HG02885 (cell line): ENCODE measurements around the gene LPAR3.

Experiments used
- ATAC-seq: cut with Tn5 transposase; IDR thresholded peaks from one replicate; pipeline ENCODE4 v1.9.1; 2021; ENCODE audit warnings: mild to moderate bottlenecking; ENCODE audit not compliant: unreplicated experiment, poor library complexity

LPAR3 gene

DNA sequence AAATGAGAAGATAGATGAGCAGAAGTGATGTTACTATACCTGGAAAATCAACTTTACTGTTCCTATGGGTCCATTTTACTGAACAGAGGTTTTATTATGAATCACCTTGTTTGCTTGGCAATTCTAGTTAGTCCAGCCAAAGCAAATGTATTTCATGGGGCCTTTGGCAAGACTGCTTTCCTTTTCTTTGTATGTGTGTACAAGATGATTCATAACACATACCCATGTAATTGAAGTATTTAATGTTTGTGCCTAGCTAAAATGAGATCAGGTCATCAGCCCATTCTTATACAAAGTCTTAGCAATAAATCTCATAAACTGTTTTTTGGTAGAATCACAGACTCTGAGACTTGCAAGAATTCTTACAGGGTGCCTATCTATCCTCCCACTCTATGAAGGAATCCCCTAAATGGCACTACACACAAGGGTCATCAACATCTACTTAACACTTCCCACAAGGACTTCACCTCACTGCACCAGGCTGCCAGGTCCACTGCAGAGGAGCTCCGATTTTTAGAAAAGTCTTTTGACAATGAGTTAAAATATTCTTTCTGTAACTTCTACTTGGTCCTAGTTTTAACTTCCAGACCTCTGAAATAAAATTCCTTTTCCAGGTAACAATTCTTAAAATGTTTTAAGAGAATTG is 58.5 kb downstream of the LPAR3 start:
- no peak for ATAC-seq

DNA sequence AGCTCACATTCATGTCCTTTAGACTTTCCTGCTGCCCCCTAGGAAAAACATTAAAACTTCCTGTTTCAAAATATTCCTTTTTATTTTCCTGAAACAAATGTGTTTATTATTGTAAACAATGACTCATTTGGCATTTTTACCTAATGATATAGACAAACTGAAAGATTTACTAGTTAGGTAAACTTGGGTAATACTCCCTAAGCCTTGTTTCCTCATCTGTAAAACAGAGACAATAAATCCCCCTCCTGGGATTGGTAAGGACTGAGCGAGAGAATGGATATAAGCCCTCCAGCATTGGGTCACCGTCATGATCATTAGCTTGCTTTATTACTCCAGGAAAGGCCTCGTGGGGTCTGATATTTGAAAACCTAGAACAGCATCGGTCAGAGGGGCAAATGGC is 59.8 kb downstream of the LPAR3 start:
- ATAC-seq, result no peak

GRCh38 chr1:84830136-84830535 is 62.9 kb downstream of the LPAR3 start:
- no peak for ATAC-seq

DNA sequence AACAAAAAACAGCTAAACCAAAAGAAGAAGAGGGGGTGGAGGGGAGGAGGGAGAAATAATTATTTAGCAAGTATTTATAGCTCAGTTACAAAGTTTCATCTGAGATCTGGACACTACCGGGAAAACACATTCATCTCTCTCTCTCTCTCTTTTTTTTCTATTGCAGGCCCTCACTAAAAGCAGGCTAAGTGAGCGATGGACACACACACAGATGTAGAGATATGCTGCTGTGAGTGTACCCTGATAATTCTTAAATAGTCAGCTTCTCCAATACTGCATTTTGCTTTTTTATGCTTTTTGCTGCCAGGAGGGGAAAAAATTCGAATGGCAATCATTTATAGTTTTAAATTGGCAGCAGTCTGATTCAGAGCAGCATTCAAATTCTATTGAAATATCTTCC is 65.0 kb downstream of the LPAR3 start:
- ATAC-seq, result no peak

- no peak for ATAC-seq
Observed at GRCh38 chr1:84827555-84827954, 65.5 kb downstream of the LPAR3 start.

DNA sequence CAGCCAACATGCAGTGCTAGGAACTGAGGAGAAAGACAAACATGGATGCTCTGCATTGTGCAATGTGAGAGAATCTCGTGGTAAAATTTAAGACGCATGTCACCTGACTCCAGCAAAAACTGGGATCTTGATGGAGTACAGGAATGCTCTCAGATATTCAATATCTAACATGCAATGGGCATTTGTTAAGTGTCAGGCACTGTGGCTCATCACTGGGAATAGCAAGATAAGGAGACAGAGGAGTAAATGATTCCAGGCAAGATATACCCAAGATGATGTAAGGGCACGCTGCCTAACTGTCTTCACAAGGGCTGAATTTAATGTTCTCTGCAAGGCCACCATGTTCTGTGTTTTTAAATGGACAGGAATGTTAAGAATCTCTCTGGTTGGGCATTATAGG is 67.8 kb downstream of the LPAR3 start:
- no peak for ATAC-seq

DNA sequence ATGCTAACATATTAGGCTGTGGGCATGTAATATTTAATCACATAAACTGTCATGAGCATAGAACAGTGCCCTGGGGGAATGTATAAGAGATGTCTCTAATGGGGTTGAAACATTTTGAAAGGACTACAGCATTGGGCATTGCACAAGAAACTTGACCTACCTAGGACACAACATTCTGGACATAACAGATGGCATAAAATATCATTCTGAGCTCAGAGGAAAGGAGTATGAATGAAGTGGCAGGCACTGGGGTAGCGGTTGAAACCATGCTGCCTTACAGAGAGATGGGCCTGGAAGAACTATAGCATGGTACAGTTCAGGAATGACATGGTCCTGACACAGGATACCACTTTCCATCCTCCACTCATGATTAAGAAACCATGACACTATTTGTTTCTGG is 69.0 kb downstream of the LPAR3 start:
- no peak for ATAC-seq

DNA sequence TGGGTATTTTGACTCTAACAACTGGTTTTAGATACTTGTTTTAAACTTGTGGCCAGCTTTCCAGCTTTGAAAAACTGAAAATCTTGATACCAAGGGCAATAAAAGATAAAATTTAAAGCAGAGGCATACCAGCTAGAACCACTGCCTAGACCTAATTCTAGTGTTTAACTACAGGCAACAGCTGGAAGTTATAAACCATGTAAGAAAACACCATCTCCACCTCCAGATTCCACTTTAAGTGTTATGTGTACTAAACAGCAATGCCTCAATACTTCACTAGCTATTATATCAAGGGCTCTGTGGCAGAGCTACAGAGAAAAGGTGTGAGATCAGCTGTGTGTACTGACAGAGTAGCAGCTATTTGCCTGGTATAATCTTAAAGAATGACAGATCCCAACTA is 69.5 kb downstream of the LPAR3 start:
- ATAC-seq, result no peak

GRCh38 chr1:84810343-84810742 is 82.7 kb downstream of the LPAR3 start:
- no peak for ATAC-seq

GRCh38 chr1:84809023-84809422 is 84.0 kb downstream of the LPAR3 start:
- ATAC-seq, result no peak

- no peak for ATAC-seq
Observed at GRCh38 chr1:84803604-84804003, 89.4 kb downstream of the LPAR3 start.

DNA sequence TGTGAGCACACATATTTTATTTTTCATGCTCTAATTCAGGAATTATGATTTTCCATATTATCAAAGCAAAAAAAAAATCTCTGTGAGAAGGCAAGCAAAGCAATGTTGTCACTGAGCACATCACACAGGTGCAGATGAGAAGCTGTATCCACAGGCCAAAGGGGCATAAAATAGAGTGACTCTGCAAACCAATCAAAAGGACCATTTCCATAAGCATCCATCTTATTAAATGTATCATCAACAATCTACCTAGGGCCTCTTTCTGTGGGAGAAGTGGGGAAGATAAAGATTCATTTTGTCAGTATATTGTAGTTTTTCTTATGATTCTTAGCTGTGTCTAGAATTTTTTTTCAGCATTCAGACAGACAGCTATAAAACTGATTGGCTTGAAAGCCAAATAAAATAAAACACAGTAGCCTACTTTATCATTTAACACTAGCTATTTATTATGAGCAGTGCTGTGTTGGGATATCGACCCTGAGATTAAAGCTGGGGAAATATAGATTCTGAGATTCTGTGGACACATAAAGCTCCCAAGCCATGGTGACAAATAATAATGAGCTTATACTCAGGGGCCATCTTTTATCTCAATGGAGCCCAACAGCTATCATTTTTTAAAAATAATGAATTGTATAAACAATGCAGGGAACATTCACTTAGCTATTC is 90.3 kb downstream of the LPAR3 start:
- no peak for ATAC-seq

DNA sequence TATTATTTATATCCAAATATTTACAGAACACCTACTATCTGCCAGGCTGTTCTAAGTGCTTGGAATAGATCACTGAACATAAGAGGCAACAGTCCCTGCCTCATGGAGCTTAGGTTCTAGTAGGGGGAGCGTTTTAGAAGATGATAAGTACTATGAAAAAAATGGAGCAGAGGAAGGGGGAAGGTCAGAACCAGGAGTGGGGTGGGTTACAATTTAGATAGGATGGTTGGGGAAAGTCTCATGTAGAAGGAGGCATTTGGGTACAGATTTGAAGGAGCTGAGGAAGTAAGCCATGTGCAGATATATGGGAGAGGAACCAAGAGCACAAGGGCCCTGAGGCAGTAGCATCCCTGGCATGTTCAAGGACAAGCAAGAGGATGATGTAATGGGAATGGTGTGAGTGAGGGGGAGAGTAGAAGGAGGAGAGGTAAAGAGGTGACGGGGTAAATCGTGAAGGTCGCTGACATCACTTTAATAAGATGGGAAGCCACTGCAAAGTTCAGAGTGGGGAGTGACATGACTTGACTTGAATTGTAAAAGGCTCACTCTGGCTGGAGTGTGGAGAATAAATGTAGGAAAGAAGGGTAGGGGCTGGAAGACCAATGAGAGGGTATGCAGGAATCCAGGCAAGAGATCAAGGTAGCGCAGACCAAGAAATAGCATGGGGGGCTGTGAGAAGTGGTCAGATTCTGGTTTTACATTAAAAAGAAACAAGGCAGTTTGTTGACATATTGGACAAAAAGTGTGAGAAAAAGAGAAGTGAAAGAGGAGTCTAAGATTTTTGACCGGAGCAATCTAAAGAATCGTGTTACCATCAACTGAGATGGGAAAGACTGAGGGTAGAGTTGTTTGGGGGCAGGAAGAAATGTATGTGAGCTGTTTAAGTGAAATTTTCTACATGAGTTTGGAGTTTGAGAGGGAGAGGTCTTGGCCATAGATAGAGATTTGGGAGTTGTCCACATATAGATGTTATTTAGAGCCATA is 92.6 kb downstream of the LPAR3 start:
- ATAC-seq, result peak; percentile 42

GRCh38 chr1:84797603-84798002 is 95.4 kb downstream of the LPAR3 start:
- no peak for ATAC-seq

DNA sequence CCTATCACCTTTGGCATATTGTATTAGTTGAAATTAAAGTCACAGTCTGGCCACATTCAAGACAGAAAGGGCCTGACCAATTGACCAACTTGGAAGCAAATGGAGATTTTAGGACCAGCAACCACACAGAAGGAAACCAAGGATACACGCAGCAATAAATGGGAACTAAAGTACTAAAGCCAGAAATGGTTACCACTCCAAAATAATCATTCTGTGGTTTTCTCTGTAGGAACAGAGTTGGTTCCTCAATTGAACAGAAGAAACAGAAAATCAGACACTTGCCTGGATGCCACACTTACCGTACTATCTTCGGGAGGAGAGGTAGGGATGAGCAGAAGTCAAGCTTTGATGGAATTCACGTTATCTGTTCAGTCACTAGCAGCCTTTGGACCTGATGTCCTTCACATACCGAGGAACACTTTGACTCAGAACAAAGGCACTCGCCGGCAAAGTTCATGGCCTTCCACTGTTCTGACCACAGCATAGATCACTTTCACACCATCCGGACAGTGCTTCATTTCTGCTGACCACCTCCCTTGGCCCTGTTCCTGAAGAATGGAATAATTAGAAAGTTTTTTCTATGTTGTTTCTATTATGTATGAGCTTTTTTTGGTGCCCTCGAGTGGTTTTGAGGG is 96.9 kb downstream of the LPAR3 start:
- ATAC-seq, result no peak

DNA sequence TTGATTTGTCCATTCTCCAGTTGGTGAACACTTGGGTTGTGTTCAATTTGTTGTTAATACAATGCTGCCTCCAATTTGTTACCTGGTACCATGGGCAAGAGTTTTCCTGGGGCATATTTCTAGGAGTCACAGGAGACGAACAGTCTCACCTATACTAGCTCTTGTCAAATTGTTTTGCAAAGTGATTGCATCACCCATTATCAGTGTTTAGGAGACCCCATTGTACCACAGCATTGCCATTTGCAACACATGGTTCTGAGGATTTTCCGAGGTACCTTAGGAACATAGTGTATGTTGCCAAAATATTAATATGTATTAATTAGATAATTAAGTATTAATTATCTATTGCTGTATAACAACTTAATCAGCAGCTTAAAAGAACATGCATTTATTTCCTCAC is 97.8 kb downstream of the LPAR3 start:
- no peak for ATAC-seq

DNA sequence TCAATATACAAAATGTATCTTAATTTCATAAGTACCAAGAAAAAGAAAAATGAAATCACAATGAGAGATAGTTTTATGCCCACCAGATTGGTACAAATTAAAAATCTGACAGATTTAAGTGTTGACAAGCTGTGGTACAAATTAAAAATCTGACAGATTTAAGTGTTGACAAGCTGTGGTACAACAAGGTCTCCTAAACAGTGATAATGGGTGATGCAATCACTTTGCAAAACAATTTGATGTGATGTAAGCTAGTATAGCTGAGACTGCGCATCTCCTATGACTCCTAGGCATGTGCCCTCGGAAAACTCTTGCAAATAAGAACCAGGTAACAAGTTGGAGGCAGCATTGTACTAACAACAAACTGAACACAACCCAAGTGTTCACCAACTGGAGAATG is 100.6 kb downstream of the LPAR3 start:
- no peak for ATAC-seq

GRCh38 chr1:84789014-84789413 is 104.0 kb downstream of the LPAR3 start:
- no peak for ATAC-seq

GRCh38 chr1:84785271-84786036 is 107.6 kb downstream of the LPAR3 start:
- ATAC-seq, result no peak

DNA sequence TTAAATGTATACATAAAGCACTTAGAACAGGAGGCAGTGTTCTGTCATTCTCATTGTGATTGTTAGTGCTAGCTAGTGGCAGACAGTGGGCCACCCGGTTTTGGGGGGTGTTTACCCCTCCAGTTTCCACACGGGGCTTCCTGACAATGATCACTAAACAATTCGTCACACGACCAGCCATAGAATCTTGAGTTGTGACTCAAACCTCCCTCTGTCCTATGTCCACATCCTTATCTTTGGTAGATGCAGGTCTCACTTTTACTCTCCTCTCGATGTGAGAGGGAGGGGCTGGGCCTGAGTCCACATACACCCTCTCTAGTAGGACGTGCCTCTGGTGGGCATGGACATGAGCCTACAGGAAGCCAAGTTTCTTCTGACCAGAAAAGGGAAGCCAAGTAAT is 110.1 kb downstream of the LPAR3 start:
- ATAC-seq, result no peak
